NCI-H2107 treated with DMSO at 0.1 percent for 48 hours (cell line): ENCODE data around the gene PI4KA.
"Not testable (repeated sequence)": the region's sequence is repeated elsewhere in the genome, so short reads cannot be mapped to it uniquely, and the experiment has no call there.

Experiments
- DNase-seq: peaks from one replicate; lab custom pipeline; 2025; ENCODE audit not compliant: unreplicated experiment; lab: John Stamatoyannopoulos, UW

PI4KA gene

DNA sequence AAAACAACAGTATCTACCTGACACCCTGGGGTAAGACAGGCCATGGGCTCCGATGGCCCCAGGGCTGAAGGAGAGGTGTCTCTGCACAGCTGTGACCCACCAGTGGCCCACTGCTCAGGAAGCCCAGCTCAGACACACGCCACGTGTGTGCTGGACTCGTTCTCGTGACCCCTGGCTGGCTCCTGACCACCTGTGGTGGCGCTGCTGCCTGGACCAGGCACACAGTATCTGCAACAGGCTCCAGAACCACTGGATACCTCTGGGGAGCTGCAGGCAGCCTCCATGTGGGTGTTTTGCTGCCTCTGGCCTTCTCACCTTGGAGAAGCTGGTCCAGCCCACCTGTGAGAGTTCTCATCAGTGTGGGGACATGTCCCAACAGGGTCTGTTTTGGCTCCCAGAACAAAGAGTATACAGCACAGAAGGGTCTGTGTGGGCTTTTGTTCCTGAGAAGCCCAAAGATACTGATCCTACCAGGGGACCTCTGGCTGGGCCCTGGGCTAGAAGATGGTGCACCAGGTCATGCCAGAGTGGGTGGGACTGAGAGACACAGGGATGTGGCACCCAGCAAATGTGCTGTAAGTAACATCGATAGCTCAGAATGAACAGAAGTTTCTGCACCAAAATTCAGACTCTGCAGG lies 106.4 kb downstream of the PI4KA start:
- DNase-seq, result no peak

DNA sequence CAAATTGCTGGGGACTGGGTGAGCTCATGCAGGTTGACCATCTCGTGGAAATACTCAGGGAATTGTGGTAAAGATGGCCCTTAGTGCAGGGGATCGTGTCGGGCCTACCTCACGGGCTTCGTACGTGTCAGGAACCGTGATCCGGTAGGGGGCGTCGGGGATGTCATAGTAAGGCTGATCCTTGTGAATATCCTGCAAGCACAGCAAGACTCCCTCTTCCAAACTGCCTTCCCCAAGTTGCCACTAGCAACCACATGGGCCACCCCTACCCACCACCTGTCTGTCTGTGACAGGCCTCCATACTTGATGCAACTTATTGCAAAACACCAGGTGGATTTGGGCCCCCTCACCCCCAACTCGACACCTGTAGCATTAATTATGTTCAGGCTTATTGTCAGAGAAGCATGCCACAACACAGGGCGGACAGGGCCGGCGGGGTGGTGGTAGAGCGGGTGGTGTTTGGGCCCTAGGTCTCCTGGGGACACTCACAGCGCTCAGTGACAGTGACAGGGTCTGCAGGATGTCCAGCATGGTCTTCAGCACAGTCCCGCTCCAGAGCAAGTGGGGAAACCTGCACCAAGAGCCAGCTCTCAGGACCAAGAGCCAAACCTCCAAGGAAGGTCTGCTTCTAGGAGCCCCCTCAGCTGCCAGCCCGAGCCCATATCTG lies 107.3 kb downstream of the PI4KA start:
- no peak for DNase-seq

DNA sequence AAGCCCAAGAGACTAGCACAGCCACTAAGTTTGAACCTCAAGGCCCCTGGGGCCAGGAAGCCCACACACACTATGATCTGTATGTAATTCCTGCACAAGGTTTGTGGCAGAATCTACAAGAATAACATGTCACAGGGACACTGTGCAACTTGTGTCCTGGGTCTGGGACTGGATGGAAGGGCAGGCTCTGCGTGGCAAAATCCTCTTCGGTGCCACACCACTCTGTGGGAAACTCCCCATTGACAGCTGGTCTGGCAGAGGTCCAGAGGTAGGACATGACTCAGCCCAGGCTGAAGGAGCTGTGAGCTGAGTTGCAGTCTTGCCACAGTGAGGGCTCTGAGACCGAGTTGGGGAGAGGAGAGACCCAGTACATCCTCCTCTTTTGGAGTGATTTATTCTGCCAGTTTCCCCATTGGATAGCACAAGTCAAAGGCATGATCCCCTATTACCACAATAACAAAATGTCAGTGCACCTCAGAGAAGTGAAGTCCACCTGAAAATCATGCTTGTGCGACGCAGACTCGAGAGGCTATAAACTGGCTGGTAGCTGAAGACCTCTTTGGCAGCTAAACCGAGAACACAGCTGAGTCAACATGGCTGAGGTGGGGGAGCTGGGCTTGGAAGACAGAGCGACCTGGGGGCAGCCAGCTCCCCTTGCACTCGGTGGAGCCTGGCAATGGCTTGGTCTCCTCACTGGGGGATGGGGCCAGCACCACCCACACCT lies 108.0 kb downstream of the PI4KA start:
- DNase-seq, result no peak

DNA sequence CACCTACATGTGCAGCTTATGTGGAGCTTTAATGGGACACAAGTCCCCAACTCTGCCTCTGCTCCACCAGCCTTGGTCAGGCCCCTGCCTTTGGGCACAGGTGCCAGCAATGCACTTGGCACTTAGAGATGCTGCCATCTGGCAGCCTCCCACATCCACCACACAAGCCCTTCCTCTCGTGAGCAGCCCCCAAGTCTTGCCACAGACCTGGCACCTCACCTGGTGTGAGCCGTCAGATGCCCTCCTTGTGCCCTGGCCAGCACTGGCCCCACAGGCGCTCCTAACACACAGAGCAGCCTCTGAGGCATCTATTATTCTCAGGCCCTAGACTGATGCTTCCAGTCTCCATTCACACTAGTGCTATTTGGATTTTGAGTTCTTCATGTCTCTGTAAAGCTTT lies 109.2 kb downstream of the PI4KA start:
- DNase-seq, result no peak

DNA sequence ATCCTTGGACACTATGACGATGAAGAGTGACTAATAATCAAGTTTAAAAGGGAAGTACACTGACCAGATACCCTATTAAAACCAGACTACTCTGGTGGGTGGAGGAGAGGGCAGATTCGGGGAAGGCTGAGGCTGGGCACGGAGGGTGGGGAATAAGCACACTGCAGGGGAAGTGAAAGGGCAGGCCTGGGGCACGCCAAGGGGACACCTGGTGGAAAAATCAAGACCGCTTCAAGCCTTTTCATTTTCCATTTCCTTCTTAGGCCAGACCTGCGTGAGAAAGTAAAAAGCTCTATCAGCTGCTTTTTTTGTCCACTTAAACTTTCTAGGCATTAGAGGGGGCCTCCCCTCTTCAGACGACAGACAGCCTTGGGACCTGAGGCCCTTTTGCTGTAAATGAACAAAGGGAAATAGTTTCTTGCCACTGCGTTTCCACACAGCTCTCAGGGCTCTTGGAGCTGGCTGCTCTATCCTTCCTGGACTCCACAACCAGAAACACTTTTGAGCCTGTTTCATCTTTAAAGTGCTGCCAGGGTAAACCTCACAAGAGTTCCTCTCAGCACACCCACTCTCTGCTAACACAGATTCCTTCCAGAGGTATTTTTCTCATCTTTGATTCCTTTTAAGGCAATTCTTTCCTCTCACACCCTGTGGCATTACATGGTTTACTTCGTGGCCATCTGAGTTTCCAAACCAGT lies 109.7 kb downstream of the PI4KA start:
- no peak for DNase-seq

DNA sequence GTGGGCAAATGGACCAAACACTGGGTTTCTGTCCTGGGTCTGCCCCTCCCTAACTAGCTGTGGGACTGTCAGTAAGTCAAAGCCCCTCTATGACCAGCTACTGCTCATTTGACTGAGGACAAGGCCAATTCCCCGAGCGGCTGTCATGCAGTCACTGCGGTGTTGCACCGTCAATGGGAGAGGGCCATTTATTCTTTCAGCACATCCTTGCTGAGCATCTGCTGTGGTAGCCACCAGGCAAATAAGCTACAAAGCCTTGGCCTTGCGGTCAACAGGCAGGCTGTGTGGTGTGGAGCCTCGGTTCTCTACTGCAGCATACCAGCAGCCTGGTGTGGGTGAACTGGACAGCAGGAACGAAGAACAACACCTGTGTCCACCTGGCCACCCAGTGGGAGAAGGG lies 110.5 kb downstream of the PI4KA start:
- DNase-seq, result no peak

DNA sequence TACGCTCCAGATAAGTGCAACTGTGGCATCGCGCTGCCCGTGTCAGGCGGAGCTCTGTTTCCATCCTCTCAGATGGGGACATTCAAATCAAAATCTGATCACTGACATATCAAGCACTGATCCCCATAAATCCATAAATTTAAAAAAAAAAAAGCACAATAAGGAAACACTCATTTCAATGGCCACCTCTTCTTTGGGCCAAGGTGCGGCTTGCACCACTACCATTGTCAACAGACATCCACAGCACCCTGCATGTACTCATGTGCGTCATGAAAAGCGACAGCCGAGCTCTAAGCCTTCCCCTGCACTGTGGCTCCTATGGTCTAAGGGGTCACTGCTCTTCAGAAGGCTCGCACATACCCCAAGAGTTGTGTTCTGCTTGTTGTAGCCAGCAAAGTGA lies 111.4 kb downstream of the PI4KA start:
- no peak for DNase-seq

DNA sequence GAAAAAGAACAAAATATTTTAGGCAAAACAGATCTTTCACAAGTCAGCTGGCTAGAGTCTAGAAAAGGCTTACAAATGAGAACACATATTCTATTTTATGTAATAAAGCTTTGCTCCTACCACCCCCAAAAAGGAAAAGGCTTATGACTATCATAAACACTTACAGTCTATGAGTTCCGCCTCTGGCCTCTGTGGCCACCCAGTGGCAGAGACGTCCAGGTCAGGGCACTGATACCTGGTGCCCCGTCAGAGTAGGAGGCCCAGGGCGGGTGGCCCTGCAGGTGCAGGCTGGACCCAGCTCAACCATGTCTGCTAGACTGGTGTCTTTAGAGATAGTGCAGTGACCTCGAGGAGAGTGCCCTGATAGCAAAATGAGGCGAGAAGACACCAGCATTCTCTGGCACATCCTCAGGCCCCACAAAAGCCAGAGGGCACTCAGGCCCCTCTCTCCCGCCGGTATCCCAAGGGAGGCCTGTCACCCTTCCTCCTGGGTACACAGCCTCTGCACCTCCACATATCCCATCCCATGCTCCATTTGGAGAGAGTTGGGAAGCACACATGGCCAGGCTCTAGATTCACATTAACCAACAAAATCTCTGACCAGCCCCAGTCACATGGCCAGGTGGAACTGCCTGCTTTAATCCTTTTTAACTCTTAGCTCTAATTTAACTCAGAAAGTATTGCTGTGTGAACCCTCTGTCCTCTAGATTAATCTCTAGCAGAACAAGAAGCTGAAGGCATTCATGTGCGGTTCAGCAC lies 112.0 kb downstream of the PI4KA start:
- DNase-seq, result no peak

DNA sequence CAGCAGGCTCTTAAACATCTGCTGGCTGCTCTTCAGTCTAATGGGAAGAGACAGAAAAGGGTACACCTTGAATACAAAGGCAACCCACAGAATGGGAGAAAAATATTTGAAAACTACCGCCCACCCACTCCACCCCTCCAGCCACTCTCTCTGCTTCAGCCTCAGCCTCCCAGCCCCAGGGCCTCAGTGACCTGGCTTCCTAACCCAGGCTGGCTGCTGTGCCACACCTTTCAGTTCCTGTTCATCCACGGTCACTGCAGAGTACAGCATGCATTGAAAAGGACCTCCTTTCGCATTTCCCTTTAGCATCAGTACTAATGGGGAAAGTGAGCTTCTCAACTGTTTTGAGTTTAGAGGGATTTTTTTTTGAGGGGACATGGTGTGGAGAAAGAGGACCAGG lies 113.5 kb downstream of the PI4KA start:
- no peak for DNase-seq

DNA sequence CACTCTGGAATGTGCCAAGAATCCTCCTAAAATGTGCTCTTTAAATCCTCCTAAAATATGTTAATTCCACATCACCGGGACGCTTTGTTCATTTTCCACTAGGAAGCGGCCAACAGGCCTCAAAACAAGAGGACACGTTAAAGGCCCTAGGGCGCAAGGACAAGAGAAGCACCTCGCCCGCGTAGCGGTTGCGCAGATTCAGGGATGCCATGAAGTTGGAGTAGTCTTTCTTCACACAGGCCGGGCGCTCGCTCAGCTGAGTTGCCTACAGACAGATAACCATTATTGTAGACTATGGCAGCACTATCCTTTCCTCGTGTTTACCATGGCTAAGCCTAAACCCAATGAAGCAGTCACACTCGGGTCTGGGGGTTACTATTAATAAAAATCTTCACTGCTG lies 114.2 kb downstream of the PI4KA start:
- no peak for DNase-seq

DNA sequence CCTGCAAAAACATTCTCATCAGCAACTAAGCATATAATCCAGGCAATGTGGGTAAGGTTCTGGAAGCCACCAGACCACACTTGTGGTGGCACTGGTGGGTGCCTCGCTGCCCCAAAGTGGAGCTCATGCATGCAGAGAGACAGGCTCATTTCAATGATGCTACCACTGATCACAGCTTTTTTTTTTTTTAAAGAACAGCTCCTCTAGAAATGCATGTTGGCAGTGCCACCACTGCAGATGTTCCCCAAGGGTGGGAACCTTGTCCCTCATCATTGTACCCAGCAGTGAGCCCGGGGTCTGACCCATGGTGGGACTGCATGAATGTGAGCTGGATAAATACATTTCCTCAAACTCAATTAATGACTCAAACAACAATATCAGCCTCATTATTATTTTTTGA lies 115.8 kb downstream of the PI4KA start:
- DNase-seq, result no peak

DNA sequence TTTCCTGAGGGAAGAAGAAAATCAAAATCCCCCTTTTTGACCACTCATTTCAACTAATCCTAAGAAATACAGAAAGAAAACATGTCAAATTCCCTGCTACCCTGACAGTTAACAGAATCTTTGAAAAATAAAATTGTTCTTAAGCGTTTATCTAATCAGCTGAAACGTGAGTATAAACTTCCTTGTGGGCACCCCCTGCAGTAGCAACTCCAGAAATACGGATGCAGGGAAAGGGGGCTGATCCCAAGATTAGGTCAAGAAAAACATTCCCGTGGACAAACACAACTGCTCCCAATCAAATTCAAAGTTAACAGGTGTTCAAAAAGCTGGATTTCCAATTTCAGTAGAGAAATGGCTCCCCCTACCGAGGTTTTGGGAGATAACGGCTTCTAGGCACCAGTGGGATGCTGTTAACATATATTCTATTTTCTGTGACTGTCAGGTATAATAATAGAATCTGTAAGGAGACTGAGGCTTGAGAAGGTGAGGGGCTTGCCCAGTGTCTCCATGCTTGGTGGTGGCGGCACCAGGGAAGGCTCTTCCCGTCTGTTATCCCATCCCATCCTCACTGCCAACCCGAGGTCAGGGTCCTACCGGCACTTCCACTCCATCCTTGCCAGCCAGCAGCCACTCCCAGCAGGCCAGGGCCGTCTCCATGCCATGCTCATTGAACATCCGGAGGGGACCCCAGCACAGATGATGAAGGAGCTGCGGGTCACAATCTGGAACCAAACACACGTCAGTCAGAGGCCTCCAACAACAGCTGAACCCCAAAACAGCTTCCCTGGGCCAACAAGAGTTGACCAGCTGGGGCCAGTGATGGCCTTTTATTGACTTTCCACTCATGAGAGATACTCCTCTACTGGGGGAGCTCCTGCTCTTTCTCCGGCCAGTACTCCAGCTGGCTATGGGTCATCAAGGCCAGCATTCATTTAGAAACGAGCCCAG lies 116.7 kb downstream of the PI4KA start:
- no peak for DNase-seq

DNA sequence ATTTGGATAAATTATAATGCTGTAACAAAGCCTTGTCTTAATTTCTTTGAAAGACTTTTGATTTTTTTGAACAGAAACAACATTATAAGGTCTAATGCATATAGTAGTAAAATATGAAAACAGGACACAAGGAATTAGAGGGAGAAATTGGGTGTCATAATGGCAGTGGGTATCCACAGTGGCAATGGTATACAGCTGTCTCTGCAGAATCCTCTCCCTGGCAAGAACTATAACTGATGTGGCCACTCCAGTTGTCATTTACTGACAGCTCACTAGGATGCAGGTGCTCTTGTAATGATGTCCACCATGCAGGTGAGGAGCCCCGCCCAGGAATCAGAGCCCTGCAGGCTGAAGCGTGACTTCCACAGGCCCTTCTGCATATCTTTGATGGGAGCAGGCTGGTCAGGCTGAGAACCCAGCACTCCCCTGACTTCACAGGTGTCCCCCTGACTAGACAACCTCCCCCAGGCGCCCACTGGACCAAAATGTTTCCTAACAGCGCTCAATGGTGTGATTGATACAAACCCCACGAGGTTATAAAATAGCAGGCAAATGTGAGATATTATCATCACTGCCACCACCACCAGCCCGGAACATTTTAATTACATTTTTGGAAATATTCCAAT lies 117.5 kb downstream of the PI4KA start:
- no peak for DNase-seq

DNA sequence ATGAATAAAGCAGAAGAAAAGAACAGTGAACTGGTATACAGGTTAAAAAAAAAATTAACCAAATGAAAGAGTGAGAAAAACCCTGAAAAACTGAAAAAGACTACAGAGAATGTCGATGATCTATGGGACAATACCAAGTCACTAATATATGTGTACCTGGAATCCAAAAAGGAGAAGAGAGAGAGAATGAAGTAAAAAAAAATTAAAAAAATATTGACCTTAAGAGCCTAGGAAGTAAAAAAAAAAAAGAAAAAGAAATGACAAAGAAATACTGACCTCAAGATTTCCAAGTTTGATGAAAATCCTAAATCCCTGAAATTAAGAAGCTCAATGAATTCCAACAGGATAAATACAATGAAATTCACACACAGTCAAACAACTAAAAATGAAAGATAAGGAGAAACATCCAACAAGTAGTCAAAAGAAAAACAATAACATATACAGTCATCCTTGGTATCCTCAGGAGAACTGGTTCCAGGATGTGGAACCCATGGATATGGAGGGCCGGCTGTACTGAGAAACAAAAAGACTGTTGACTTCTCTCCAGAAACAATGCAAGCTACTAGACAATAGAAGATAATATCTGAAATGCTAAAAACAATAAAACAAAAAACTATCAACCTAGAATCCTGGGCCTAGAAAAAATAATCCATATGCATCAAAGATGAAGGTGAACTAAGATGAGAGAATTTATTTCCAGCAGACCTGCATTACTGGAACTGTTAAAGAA lies 118.2 kb downstream of the PI4KA start:
- no peak for DNase-seq

DNA sequence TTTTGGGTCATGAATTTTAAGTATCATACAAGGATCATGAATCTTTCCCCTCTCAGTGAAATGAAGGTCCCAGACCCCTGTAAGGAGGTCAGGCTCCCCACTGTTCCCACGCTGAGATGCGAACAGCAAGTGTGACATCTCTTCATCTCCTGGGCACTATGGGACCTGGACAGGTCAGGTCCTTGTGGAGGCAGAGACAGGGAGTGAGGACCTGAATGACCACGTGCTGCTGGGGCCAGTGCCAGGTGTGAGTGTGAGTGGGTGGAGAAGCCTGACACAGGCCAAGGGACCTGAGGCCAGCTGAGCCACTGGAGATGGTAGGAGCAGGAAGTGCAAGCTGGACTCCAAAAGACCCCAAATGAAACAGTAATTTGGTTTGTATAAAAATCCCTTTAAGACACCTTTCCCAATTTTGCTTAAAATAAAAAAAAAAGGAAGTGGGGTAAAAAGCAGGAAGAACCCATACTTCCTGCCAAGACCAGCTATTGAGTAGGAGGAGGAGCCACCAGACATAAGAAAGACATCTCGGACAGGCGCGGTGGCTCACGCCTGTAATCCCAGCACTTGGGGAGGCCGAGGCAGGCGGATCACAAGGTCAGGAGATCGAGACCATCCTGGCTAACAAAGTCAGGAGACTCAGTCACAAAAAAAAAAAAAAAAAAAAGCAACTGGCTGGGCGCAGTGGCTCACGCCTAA lies 120.1 kb downstream of the PI4KA start:
- DNase-seq, result no peak

DNA sequence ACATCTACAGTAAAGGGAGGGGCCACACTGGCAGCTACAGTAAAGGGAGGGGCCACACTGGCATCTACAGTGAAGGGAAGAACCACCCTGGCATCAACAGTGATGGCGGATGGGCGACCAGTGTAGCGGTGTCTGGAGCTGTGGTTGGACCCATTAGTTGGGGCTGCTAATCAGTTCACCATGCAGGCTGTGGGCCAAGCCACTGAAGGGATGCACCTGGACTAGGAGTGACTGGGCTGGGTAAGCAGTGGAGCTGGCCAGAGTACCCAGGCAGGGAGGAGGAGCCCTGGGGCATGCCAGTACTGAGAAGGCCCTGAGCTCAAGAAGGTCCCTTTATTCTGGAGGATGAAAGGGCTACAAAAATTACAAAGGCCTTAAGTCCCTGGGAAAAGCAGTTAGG lies 121.7 kb downstream of the PI4KA start:
- not testable (repeated sequence) for DNase-seq

DNA sequence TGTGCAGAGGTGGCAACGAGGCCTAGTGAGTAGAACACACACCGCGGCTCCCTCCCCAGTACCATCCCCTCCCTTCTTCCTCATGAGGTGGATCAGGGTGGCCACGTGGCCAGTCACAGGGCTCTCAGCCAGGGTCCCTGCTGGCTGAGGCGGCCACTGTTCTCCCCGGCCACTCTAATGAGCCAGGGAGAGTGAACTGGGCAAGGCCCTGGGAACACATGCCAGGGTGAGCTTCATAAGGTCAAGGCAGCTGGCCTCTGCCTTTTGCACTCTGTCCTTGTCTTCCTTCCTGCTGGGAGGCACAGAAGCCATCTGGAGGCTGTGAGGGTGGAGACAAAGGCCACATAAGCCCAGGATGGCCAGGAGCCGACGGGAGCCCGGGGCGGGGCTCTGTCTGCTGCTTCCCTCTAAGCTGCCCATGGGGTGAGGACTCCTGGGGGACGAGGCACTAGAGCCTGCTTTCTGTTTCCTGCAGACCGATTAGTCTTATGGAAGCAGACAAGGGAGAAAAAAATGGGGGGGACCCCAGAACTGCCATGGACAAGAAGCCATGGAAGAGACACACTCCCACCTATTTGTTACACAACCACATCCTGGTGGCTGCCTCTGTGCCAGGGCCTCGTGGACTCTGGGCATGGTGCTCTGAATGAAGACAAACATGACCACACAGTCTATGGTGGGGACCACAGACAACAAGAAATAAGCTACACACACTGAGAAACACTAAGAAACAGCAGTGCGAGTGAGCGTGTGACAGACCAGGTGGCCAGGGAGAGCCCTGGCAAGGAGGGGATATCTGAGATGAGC lies 123.1 kb downstream of the PI4KA start:
- DNase-seq, result not testable (repeated sequence)
